Ishikawa (cell line): ENCODE measurements around the gene OTX1.

Experiments
- CEBPB ChIP-seq: IDR thresholded peaks from 2 replicates; pipeline ENCODE4 v1.6.1; 2012
- CREB1 ChIP-seq: IDR thresholded peaks from 2 replicates; pipeline ENCODE4 v1.6.1; 2012; ENCODE audit warnings: low read depth
- EGR1 ChIP-seq: IDR thresholded peaks from 2 replicates; pipeline ENCODE4 v1.6.1; 2012
- EP300 ChIP-seq: IDR thresholded peaks from 2 replicates; pipeline ENCODE4 v1.6.1; 2012; ENCODE audit warnings: borderline replicate concordance
- FOXM1 ChIP-seq: IDR thresholded peaks from 2 replicates; pipeline ENCODE4 v1.6.1; 2012; ENCODE audit warnings: low read depth, borderline replicate concordance
- MAX ChIP-seq: IDR thresholded peaks from 2 replicates; pipeline ENCODE4 v1.6.1; 2012
- NFIC ChIP-seq: IDR thresholded peaks from 2 replicates; pipeline ENCODE4 v1.6.1; 2012
- RAD21 ChIP-seq: IDR thresholded peaks from 2 replicates; pipeline ENCODE4 v1.6.1; 2012; ENCODE audit warnings: low read depth
- REST ChIP-seq: IDR thresholded peaks from 2 replicates; pipeline ENCODE4 v1.6.1; 2012; ENCODE audit warnings: low read depth, mild to moderate bottlenecking
- TAF1 ChIP-seq: IDR thresholded peaks from 2 replicates; pipeline ENCODE4 v1.6.1; 2012; ENCODE audit warnings: low read depth, mild to moderate bottlenecking
- TCF12 ChIP-seq: IDR thresholded peaks from 2 replicates; pipeline ENCODE4 v1.6.1; 2012; ENCODE audit warnings: low read depth
- TEAD4 ChIP-seq: IDR thresholded peaks from 2 replicates; pipeline ENCODE4 v1.6.1; 2012
- USF1 ChIP-seq: IDR thresholded peaks from 2 replicates; pipeline ENCODE4 v1.6.1; 2012
- YY1 ChIP-seq: IDR thresholded peaks from 2 replicates; pipeline ENCODE4 v1.6.1; 2012; ENCODE audit warnings: low read depth
- ZBTB7A ChIP-seq: IDR thresholded peaks from 2 replicates; pipeline ENCODE4 v1.6.1; 2012; ENCODE audit warnings: low read depth

Gene OTX1

GRCh38 chr2:63066265-63066664, 15.6 kb downstream of the OTX1 start:
- no peak for TF ChIP-seq RAD21
- no peak for TF ChIP-seq CREB1
- no peak for TF ChIP-seq EGR1
- TF ChIP-seq TAF1, result no peak
- no peak for TF ChIP-seq USF1
- no peak for TF ChIP-seq REST
- TF ChIP-seq TCF12, result no peak
- no peak for TF ChIP-seq YY1
- TF ChIP-seq ZBTB7A, result no peak
- no peak for TF ChIP-seq NFIC
- no peak for TF ChIP-seq EP300
- TF ChIP-seq MAX, result no peak

- TF ChIP-seq TEAD4, result no peak
- TF ChIP-seq EP300, result no peak
- TF ChIP-seq REST, result no peak
- TF ChIP-seq MAX, result no peak
- TF ChIP-seq RAD21, result no peak
- no peak for TF ChIP-seq CREB1
- no peak for TF ChIP-seq TCF12
- no peak for TF ChIP-seq USF1
- TF ChIP-seq TAF1, result no peak
- TF ChIP-seq EGR1, result no peak
These were observed 16.2 kb downstream of the OTX1 start for GRCh38 chr2:63066838-63067237.

- TF ChIP-seq TEAD4, result no peak
- no peak for TF ChIP-seq REST
- no peak for TF ChIP-seq TAF1
- TF ChIP-seq RAD21, result no peak
- no peak for TF ChIP-seq EGR1
- no peak for TF ChIP-seq NFIC
- no peak for TF ChIP-seq USF1
- no peak for TF ChIP-seq YY1
- TF ChIP-seq CREB1, result no peak
- no peak for TF ChIP-seq MAX
- no peak for TF ChIP-seq FOXM1
- TF ChIP-seq EP300, result no peak
- no peak for TF ChIP-seq CEBPB
These were observed 21.0 kb downstream of the OTX1 start for GRCh38 chr2:63071664-63072063.

GRCh38 chr2:63073994-63074393, 23.4 kb downstream of the OTX1 start:
- TF ChIP-seq REST (no peak), CREB1 (no peak), TCF12 (no peak), TEAD4 (no peak), CEBPB (no peak), EP300 (no peak), ZBTB7A (no peak), EGR1 (no peak), NFIC (no peak), FOXM1 (no peak), USF1 (no peak), MAX (no peak), TAF1 (no peak), YY1 (no peak), RAD21 (no peak)
